Measurements from ENCODE around the gene COQ10A.

DNA sequence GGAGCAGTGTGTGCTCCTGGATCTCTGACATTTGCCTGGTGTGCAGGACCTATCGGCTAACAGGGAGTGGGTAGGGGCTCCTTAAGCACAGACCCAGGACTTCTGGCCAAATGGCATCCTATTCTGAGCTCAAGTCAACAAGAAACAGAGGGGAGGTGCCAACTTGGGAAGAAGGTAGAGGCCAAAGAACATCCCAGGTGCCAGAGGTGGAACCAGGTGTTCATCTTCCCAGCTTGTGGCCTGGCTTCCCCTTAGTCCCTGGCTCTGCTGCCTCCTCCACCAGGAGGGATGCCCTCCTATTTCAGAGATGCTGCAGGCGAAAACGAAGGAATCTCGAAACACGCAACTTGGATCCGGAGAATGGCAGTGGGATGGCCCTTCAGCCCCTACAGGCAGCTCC, 30.7 kb upstream of the COQ10A start:
- no peak for TF ChIP-seq SIN3A (IDR thresholded peaks at IDR 0.05; ENCODE audit: low read depth, low read length)
- TF ChIP-seq POLR2A (IDR thresholded peaks at IDR 0.05; ENCODE audit: low read depth, low read length) = no peak
- no peak for TF ChIP-seq TCF12 (IDR thresholded peaks at IDR 0.05; ENCODE audit: low read depth, low read length)
- TF ChIP-seq, protein P1, sequence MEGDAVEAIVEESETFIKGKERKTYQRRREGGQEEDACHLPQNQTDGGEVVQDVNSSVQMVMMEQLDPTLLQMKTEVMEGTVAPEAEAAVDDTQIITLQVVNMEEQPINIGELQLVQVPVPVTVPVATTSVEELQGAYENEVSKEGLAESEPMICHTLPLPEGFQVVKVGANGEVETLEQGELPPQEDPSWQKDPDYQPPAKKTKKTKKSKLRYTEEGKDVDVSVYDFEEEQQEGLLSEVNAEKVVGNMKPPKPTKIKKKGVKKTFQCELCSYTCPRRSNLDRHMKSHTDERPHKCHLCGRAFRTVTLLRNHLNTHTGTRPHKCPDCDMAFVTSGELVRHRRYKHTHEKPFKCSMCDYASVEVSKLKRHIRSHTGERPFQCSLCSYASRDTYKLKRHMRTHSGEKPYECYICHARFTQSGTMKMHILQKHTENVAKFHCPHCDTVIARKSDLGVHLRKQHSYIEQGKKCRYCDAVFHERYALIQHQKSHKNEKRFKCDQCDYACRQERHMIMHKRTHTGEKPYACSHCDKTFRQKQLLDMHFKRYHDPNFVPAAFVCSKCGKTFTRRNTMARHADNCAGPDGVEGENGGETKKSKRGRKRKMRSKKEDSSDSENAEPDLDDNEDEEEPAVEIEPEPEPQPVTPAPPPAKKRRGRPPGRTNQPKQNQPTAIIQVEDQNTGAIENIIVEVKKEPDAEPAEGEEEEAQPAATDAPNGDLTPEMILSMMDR (IDR thresholded peaks at IDR 0.05 in 2 of 3, conservative IDR thresholded peaks at IDR 0.05 in 1 of 3; ENCODE audit: control insufficient read depth in 2 of 3, extremely low read depth in 1 of 3, insufficient read depth in 1 of 3, low read depth in 3 of 3, low read length in 3 of 3) = no peak
- TF ChIP-seq RUNX3 (IDR thresholded peaks at IDR 0.05; ENCODE audit: low read length) = no peak
- TF ChIP-seq FOXK2 (IDR thresholded peaks at IDR 0.05) = no peak
- no peak for TF ChIP-seq MTA2 (IDR thresholded peaks at IDR 0.05; ENCODE audit: low read depth)
- TF ChIP-seq, protein P2, sequence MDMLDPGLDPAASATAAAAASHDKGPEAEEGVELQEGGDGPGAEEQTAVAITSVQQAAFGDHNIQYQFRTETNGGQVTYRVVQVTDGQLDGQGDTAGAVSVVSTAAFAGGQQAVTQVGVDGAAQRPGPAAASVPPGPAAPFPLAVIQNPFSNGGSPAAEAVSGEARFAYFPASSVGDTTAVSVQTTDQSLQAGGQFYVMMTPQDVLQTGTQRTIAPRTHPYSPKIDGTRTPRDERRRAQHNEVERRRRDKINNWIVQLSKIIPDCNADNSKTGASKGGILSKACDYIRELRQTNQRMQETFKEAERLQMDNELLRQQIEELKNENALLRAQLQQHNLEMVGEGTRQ (IDR thresholded peaks at IDR 0.05; ENCODE audit: borderline replicate concordance, low read depth, low read length) = no peak
- TF ChIP-seq, protein P3, sequence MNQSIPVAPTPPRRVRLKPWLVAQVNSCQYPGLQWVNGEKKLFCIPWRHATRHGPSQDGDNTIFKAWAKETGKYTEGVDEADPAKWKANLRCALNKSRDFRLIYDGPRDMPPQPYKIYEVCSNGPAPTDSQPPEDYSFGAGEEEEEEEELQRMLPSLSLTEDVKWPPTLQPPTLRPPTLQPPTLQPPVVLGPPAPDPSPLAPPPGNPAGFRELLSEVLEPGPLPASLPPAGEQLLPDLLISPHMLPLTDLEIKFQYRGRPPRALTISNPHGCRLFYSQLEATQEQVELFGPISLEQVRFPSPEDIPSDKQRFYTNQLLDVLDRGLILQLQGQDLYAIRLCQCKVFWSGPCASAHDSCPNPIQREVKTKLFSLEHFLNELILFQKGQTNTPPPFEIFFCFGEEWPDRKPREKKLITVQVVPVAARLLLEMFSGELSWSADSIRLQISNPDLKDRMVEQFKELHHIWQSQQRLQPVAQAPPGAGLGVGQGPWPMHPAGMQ (IDR thresholded peaks at IDR 0.05; ENCODE audit: borderline replicate concordance) = no peak
- TF ChIP-seq, protein P4, sequence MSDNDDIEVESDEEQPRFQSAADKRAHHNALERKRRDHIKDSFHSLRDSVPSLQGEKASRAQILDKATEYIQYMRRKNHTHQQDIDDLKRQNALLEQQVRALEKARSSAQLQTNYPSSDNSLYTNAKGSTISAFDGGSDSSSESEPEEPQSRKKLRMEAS (IDR thresholded peaks at IDR 0.05; ENCODE audit: low read depth, low read length) = no peak
